ENCODE measurements around the gene MDGA2. TPM values are rescaled to one million over a fixed set of nuclear protein-coding genes. Genes with fewer than 3 reads are reported as not detected.

Gene MDGA2
- total RNA-seq, 1 experiment from 2014 or later, result not detected

GRCh38 chr14:47065326-47065725 lies 610.1 kb downstream of the MDGA2 start:
- no peaks in the 10 kb centered on the region for H3K4me1 ChIP-seq (replicated peaks; ENCODE audit: insufficient read depth)
- intact Hi-C loops (cut with micrococcal nuclease; ENCODE audit: unreplicated experiment), result no loop called here
- BruUV-seq (replicated peaks), result no TSS peak
- H3K27ac ChIP-seq, result no peak overlapping the region
- no peak for TF ChIP-seq EZH2 (IDR thresholded peaks at IDR 0.05; ENCODE audit: low read depth)
- TF ChIP-seq, protein P1, sequence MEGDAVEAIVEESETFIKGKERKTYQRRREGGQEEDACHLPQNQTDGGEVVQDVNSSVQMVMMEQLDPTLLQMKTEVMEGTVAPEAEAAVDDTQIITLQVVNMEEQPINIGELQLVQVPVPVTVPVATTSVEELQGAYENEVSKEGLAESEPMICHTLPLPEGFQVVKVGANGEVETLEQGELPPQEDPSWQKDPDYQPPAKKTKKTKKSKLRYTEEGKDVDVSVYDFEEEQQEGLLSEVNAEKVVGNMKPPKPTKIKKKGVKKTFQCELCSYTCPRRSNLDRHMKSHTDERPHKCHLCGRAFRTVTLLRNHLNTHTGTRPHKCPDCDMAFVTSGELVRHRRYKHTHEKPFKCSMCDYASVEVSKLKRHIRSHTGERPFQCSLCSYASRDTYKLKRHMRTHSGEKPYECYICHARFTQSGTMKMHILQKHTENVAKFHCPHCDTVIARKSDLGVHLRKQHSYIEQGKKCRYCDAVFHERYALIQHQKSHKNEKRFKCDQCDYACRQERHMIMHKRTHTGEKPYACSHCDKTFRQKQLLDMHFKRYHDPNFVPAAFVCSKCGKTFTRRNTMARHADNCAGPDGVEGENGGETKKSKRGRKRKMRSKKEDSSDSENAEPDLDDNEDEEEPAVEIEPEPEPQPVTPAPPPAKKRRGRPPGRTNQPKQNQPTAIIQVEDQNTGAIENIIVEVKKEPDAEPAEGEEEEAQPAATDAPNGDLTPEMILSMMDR (conservative IDR thresholded peaks at IDR 0.05), result no peak
- H3K4me2 ChIP-seq, result no peak overlapping the region
- ChIA-PET POLR2A (ENCODE audit: unreplicated experiment) (no interaction called here), CTCF (no interaction called here)
- no peaks in the 10 kb centered on the region for H3K36me3 ChIP-seq (ENCODE audit: low read depth)
- no peaks in the 10 kb centered on the region; the same call in 1 of the 2 replicates for H3F3A ChIP-seq (ENCODE audit: insufficient read depth, low read depth)
- no peaks in the 10 kb centered on the region for H4K20me1 ChIP-seq (ENCODE audit: insufficient read depth)
- H3K9me3 ChIP-seq (ENCODE audit: insufficient read depth, low read depth), result no peaks in the 10 kb centered on the region
- DNase-seq, result no peak
- no peaks in the 10 kb centered on the region for H3K79me2 ChIP-seq (ENCODE audit: low read depth)
- no peaks in the 10 kb centered on the region for H3K9me2 ChIP-seq (ENCODE audit: insufficient read depth)
- no peak overlapping the region for H3K4me3 ChIP-seq
- H3K27me3 ChIP-seq (ENCODE audit: insufficient read depth, low read depth), result no peaks in the 10 kb centered on the region
- no peak overlapping the region for H2AFZ ChIP-seq

DNA sequence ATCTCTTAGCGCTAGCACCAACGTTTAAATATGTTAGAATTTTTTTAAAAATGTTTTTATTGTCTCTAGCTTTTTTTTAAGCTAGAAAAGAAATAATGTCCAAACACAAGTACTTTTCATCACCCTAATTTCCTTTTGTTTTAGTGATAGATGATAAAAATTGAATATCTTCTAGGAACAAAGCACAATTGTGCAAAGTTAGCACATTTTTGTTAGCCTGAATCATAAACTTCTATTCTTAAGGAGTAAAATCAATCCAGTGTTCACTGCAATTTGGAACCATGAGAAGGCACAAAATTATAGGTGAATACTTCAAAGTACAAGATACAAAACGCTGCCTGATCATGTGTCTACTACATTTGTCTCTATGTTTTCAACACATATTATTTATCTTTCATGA lies 615.4 kb downstream of the MDGA2 start:
- Histone ChIP-seq H3K9me2 (ENCODE audit: insufficient read depth) (no peaks in the 10 kb centered on the region), H3K4me2 (no peak overlapping the region), H3F3A (ENCODE audit: insufficient read depth, low read depth) (no peaks in the 10 kb centered on the region; the same call in 1 of the 2 replicates), H4K20me1 (ENCODE audit: insufficient read depth) (no peaks in the 10 kb centered on the region), H2AFZ (no peak overlapping the region), H3K27me3 (ENCODE audit: insufficient read depth, low read depth) (no peaks in the 10 kb centered on the region), H3K4me3 (no peak overlapping the region), H3K36me3 (ENCODE audit: low read depth) (no peaks in the 10 kb centered on the region), H3K79me2 (ENCODE audit: low read depth) (no peaks in the 10 kb centered on the region), H3K27ac (no peak overlapping the region), H3K4me1 (replicated peaks; ENCODE audit: insufficient read depth) (no peaks in the 10 kb centered on the region), H3K9me3 (ENCODE audit: insufficient read depth, low read depth) (no peaks in the 10 kb centered on the region)
- no peak for DNase-seq
- POLR2A ChIA-PET (ENCODE audit: unreplicated experiment), result no interaction called here
- CTCF ChIA-PET, result no interaction called here
- intact Hi-C loops (cut with micrococcal nuclease; ENCODE audit: unreplicated experiment), result no loop called here
- no TSS peak for BruUV-seq (replicated peaks)
- TF ChIP-seq EZH2 (IDR thresholded peaks at IDR 0.05; ENCODE audit: low read depth), result no peak
- TF ChIP-seq, protein P1 (conservative IDR thresholded peaks at IDR 0.05), result no peak

GRCh38 chr14:47057364-47057763 lies 618.0 kb downstream of the MDGA2 start:
- no peaks in the 10 kb centered on the region for H3K9me3 ChIP-seq (ENCODE audit: insufficient read depth, low read depth)
- H3K79me2 ChIP-seq (ENCODE audit: low read depth), result no peaks in the 10 kb centered on the region
- DNase-seq, result no peak
- H2AFZ ChIP-seq, result no peak overlapping the region
- H3K4me2 ChIP-seq, result no peak overlapping the region
- H3K4me3 ChIP-seq, result no peak overlapping the region
- H4K20me1 ChIP-seq (ENCODE audit: insufficient read depth), result no peaks in the 10 kb centered on the region
- ChIA-PET CTCF (no interaction called here), POLR2A (ENCODE audit: unreplicated experiment) (no interaction called here)
- H3F3A ChIP-seq (ENCODE audit: insufficient read depth, low read depth), result no peaks in the 10 kb centered on the region
- no TSS peak for BruUV-seq (replicated peaks)
- no peak overlapping the region for H3K27ac ChIP-seq
- no peaks in the 10 kb centered on the region for H3K9me2 ChIP-seq (ENCODE audit: insufficient read depth)
- no peaks in the 10 kb centered on the region for H3K36me3 ChIP-seq (ENCODE audit: low read depth)
- no peaks in the 10 kb centered on the region for H3K27me3 ChIP-seq (ENCODE audit: insufficient read depth, low read depth)
- intact Hi-C loops (cut with micrococcal nuclease; ENCODE audit: unreplicated experiment), result no loop called here
- TF ChIP-seq, protein P1 (conservative IDR thresholded peaks at IDR 0.05), result no peak
- no peak for TF ChIP-seq EZH2 (IDR thresholded peaks at IDR 0.05; ENCODE audit: low read depth)
- H3K4me1 ChIP-seq (replicated peaks; ENCODE audit: insufficient read depth), result no peaks in the 10 kb centered on the region
